Memory B cell (primary cell): ENCODE data around the gene SLC15A1.
"Not testable (repeated sequence)": the region's sequence is repeated elsewhere in the genome, so short reads cannot be mapped to it uniquely, and the experiment has no call there.

Experiments
- ATAC-seq: fragments of 150-1000 bp; cut with Tn5 transposase; 2 replicates; pipeline ENCODE4 v1.10.0; 2021; ENCODE audit warnings: low read depth, mild to moderate bottlenecking, moderate library complexity
- DNase-seq, 2 donors: peaks; one replicate each; pipeline ENCODE4 v3.0.0; 2022; ENCODE audit warnings: low spot score in 2 of 2
- H3K27ac Mint-ChIP-seq: one replicate; pipeline ENCODE4 v1.8.0; 2022; ENCODE audit warnings: mild to moderate bottlenecking, moderate library complexity, mixed read lengths
- H3K27me3 Mint-ChIP-seq: one replicate; pipeline ENCODE4 v1.8.0; 2022; ENCODE audit warnings: mixed read lengths
- H3K36me3 Mint-ChIP-seq: one replicate; pipeline ENCODE4 v1.8.0; 2022; ENCODE audit warnings: mild to moderate bottlenecking, mixed read lengths
- H3K4me1 Mint-ChIP-seq: one replicate; pipeline ENCODE4 v1.8.0; 2022; ENCODE audit warnings: mixed read lengths
- H3K4me3 Mint-ChIP-seq: one replicate; pipeline ENCODE4 v1.8.0; 2022; ENCODE audit warnings: mild to moderate bottlenecking, moderate library complexity, mixed read lengths
- H3K9me3 Mint-ChIP-seq: one replicate; pipeline ENCODE4 v1.8.0; 2022; ENCODE audit warnings: mixed read lengths

SLC15A1 gene

DNA sequence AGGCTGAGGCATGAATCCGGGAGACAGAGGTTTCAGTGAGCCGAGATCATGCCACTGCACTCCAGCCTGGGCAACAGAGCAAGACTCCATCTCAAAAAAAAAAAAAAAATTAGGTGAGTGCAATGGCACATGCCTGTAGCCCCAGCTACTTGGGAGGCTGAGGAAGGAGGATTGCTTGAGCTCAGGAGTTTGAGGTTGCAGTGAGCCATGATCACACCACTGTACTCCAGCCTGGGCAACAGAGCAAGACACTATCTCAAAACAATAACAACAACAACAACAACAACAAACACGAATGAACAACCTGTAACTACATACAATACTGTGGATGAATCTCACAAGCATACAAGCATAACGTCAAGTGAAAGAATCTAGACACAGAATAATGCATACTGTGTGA, 112.7 kb downstream of the SLC15A1 start:
- ATAC-seq, H3K27ac Mint-ChIP-seq, H3K9me3 Mint-ChIP-seq, H3K27me3 Mint-ChIP-seq, H3K4me1 Mint-ChIP-seq, H3K4me3 Mint-ChIP-seq, DNase-seq, H3K36me3 Mint-ChIP-seq: not testable (repeated sequence)

DNA sequence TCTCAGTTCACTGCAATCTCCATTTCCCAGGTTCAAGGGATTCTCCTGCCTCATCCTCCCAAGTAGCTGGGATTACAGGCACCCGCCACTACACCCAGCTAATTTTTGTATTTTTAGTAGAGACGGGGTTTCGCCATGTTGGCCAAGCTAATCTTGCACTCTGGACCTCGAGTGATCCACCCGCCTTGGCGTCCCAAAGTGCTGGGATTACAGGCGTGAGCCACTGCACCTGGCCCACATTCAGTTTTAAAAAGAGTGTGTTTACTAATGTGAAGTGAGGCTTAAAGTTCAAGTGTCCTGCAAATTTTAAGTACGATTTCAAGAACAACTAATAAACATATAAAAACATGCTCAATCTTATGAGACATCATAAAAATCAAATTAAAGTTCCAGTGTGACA, 114.1 kb downstream of the SLC15A1 start:
- not testable (repeated sequence) for H3K4me1 Mint-ChIP-seq, DNase-seq, H3K27me3 Mint-ChIP-seq, H3K36me3 Mint-ChIP-seq, H3K4me3 Mint-ChIP-seq, H3K9me3 Mint-ChIP-seq, H3K27ac Mint-ChIP-seq, ATAC-seq
